Mucosa of descending colon (tissue), 3 donors: ENCODE measurements around the gene NEK10. TPM values are rescaled to one million over a fixed set of nuclear protein-coding genes. Genes with fewer than 3 reads are reported as not detected.

Experiments
- ATAC-seq: fragments of 200-7000 bp; cut with Tn5 transposase; one replicate; pipeline ENCODE4 v1.9.1; 2020; ENCODE audit warnings: mild to moderate bottlenecking, moderate library complexity
- DNase-seq, 3 donors: peaks; one replicate each; pipeline ENCODE4 v3.0.0-alpha.2; 2020
- H3K36me3 ChIP-seq: fragments of 200-600 bp; one replicate; pipeline ENCODE4 v1.8.0; 2021; ENCODE audit warnings: low read depth, mild to moderate bottlenecking
- H3K4me1 ChIP-seq: fragments of 200-600 bp; one replicate; pipeline ENCODE4 v1.8.0; 2021; ENCODE audit warnings: low read depth, mild to moderate bottlenecking
- H3K4me3 ChIP-seq: fragments of 200-600 bp; one replicate; pipeline ENCODE4 v1.8.0; 2021; ENCODE audit warnings: mild to moderate bottlenecking
- H3K9me3 ChIP-seq: fragments of 200-600 bp; one replicate; pipeline ENCODE4 v1.8.0; 2021; ENCODE audit warnings: mild to moderate bottlenecking
- CTCF ChIP-seq: fragments of 200-600 bp; IDR thresholded peaks from one replicate; pipeline ENCODE4 v1.8.0; 2022; ENCODE audit warnings: antibody characterized with exemption, mild to moderate bottlenecking
- intact Hi-C, 2 donors: fragments of 100-400 bp; cut with DNase I in 1 of 2; cut with micrococcal nuclease in 1 of 2; formaldehyde crosslinking; loops; one replicate each; pipeline versions ENCODE4 v1.11.0 to v1.11.1; 2022; cut with DNase I, micrococcal nuclease
- total RNA-seq, 3 donors: library from RNA; stranded (reverse); fragmentation: NEBNext Ultra II Directional in 2 of 3; extraction: Animal tissue kit (Norgen Biotek cat#: 25700) in 2 of 3; gene quantifications; one replicate each; pipeline versions ENCODE4 v1.2.1 to v1.2.4, GENCODE V29; 2021 to 2023
- donor health status: DM: no; HTN: no; CAD: no; lungs with moderate emphysema.
- donor health status: DM: no; HTN: no; CAD: no.
- donor health status: DM: no; HTN: yes; CAD: no.

The NEK10 gene
- total RNA-seq, 3 donors from 2014 or later = 1.1 to 6.5 (median 1.4) TPM

- Histone ChIP-seq H3K4me1 (no peaks in the 10 kb centered on the region), H3K4me3 (no peak overlapping the region), H3K36me3 (no peaks in the 10 kb centered on the region), H3K9me3 (no peaks in the 10 kb centered on the region)
- no peak for ATAC-seq
- TF ChIP-seq CTCF = no peak
- no peak for DNase-seq
- intact Hi-C loops = no loop called here
Observed at GRCh38 chr3:27387625-27388024, 18.4 kb upstream of the NEK10 start.

GRCh38 chr3:27385504-27385903, 16.3 kb upstream of the NEK10 start:
- ATAC-seq = no peak
- Histone ChIP-seq H3K4me1 (no peaks in the 10 kb centered on the region), H3K36me3 (no peaks in the 10 kb centered on the region), H3K4me3 (no peak overlapping the region), H3K9me3 (no peaks in the 10 kb centered on the region)
- intact Hi-C loops = no loop called here
- no peak for DNase-seq
- TF ChIP-seq CTCF = no peak

- Histone ChIP-seq H3K4me1 (no peaks in the 10 kb centered on the region), H3K4me3 (no peak overlapping the region), H3K9me3 (no peaks in the 10 kb centered on the region), H3K36me3 (no peaks in the 10 kb centered on the region)
- TF ChIP-seq CTCF = no peak
- no peak for ATAC-seq
- intact Hi-C loops = no loop called here
- no peak for DNase-seq
Observed at GRCh38 chr3:27384191-27384590, 15.0 kb upstream of the NEK10 start.

GRCh38 chr3:27380433-27381357, 11.5 kb upstream of the NEK10 start:
- TF ChIP-seq CTCF = no peak
- ATAC-seq = no peak
- H3K36me3 ChIP-seq = no peaks in the 10 kb centered on the region
- no peak for DNase-seq
- no peaks in the 10 kb centered on the region for H3K9me3 ChIP-seq
- no peaks in the 10 kb centered on the region for H3K4me1 ChIP-seq
- intact Hi-C loops = no loop called here
- H3K4me3 ChIP-seq = no peak overlapping the region

GRCh38 chr3:27378331-27378730, 9.1 kb upstream of the NEK10 start:
- ATAC-seq (no peak), DNase-seq (no peak)
- no peak overlapping the region for H3K4me3 ChIP-seq
- H3K36me3 ChIP-seq = no peaks in the 10 kb centered on the region
- no peak for TF ChIP-seq CTCF
- no peaks in the 10 kb centered on the region for H3K4me1 ChIP-seq
- no peaks in the 10 kb centered on the region for H3K9me3 ChIP-seq
- intact Hi-C loops = no loop called here
